GM23248 (cell line): Measurements from ENCODE around the gene CAMTA1.

Source experiments
- EZH2 ChIP-seq: fragments of 200-600 bp; sonication (generic); IDR thresholded peaks from 2 replicates; pipeline ENCODE4 v1.6.1; 2018; ENCODE audit warnings: antibody characterized with exemption, mild to moderate bottlenecking; ENCODE audit not compliant: insufficient read depth, poor library complexity, severe bottlenecking
- EZH2phosphoT487 ChIP-seq: fragments of 200-600 bp; sonication (generic); IDR thresholded peaks from 2 replicates; pipeline ENCODE4 v1.6.1; 2018; ENCODE audit warnings: antibody characterized with exemption, moderate library complexity, mild to moderate bottlenecking, low read depth; ENCODE audit not compliant: insufficient read depth

DNA sequence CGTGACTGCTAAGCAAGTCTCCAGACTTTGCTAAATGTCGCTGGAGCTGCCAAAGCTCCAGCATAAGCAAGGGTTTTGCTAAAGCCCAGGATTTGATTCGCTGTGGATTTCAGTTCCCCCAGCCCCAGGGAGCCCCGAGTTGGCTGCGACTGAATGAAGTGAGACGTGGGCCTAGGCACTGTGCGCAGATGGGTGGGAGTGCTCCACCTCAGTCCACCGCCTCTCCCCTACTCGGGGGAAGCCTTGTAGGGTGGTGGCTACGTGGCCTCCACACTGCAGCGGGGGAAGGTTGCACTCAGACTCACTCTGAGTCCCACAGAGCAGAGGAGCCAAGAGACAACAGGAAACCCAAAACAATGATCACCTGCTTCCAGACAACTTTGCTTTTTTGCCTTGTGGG, 588.0 kb downstream of the CAMTA1 start:
- TF ChIP-seq EZH2 = no peak
- no peak for TF ChIP-seq EZH2phosphoT487
